NCI-H1436 (cell line): Measurements from ENCODE around the gene EN2.

Experiments
- DNase-seq: peaks from one replicate; lab custom pipeline; 2025; lab: John Stamatoyannopoulos, UW

EN2 gene

DNA sequence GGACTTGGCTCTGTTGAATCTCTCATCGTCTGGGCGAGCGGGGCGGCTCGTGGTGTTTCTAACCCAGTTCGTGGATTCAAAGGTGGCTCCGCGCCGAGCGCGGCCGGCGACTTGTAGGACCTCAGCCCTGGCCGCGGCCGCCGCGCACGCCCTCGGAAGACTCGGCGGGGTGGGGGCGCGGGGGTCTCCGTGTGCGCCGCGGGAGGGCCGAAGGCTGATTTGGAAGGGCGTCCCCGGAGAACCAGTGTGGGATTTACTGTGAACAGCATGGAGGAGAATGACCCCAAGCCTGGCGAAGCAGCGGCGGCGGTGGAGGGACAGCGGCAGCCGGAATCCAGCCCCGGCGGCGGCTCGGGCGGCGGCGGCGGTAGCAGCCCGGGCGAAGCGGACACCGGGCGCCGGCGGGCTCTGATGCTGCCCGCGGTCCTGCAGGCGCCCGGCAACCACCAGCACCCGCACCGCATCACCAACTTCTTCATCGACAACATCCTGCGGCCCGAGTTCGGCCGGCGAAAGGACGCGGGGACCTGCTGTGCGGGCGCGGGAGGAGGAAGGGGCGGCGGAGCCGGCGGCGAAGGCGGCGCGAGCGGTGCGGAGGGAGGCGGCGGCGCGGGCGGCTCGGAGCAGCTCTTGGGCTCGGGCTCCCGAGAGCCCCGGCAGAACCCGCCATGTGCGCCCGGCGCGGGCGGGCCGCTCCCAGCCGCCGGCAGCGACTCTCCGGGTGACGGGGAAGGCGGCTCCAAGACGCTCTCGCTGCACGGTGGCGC is at the start of gene EN2:
Gene EN2 (plus strand): TSS at position 19 of the 767 bp plus-strand sequence. CDS start 249 bp downstream, at position 268.
- no peak for DNase-seq

- DNase-seq, result no peak
Observed at GRCh38 chr7:155408651-155409586, 49.0 kb upstream of the EN2 start.

- DNase-seq, result no peak
Observed at GRCh38 chr7:155409980-155410379, 47.9 kb upstream of the EN2 start.

DNA sequence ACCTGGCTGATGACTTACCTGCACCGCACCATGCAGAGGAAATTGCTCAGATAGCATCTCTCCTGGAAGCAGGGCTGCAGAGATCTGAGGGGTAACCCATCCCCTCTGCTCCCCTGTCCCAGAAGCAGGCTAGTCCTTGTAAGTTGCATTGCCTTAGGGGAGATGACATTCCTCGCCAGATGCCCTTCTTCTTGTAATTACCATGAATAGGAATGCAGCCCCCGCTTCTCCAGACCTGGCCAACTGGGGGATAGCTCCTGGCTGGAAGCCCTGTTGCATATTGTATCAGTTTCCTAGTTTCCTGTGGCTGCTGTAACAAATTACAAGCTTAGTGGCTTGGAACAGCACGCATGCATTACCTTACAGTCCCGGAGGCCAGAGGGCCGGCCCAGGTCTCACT is 47.5 kb upstream of the EN2 start:
- no peak for DNase-seq

- DNase-seq, result no peak
Observed at GRCh38 chr7:155411718-155412415, 46.1 kb upstream of the EN2 start.

GRCh38 chr7:155412416-155413253 is 45.3 kb upstream of the EN2 start:
- DNase-seq, result peak; percentile 32

DNA sequence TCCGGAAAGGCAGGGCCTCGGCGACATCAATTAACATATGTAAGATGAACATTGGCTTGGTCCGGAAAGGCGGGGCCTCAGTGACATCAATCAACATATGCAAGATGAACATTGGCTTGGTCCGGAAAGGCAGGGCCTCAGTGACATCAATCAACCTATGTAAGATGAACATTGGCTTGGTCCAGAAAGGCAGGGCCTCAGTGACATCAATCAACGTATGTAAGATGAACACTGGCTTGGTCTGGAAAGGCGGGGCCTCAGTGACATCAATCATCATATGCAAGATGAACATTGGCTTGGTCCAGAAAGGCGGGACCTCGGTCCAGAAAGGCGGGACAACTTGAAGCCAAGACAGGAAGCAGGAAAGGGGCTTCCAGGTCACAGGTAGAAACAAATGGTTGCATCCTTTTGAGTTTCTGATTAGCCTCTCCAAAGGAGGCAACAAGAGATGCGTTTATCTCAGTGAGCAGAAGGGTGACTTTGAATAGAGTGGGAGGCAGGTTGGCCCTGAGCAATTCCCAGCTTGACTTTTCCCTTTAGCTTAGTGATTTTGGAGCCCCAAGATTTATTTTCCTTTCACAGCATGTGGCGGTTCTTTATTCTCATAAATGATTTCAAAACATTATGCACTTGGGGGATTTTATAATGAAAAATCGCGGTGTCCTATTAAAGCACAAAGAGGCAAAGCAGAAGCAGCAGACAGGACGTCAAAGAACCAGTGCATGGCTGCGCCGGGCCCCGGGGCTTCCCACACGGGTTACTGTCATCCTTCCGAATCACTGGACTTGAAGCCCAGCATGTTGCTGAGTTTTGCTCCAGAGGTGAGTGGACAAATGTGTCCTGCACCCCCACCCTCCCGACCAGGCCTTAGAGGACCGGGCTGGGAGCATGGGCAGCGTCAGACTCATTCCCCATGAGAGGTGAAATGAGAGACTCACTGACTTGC is 43.1 kb upstream of the EN2 start:
- DNase-seq, result no peak

DNA sequence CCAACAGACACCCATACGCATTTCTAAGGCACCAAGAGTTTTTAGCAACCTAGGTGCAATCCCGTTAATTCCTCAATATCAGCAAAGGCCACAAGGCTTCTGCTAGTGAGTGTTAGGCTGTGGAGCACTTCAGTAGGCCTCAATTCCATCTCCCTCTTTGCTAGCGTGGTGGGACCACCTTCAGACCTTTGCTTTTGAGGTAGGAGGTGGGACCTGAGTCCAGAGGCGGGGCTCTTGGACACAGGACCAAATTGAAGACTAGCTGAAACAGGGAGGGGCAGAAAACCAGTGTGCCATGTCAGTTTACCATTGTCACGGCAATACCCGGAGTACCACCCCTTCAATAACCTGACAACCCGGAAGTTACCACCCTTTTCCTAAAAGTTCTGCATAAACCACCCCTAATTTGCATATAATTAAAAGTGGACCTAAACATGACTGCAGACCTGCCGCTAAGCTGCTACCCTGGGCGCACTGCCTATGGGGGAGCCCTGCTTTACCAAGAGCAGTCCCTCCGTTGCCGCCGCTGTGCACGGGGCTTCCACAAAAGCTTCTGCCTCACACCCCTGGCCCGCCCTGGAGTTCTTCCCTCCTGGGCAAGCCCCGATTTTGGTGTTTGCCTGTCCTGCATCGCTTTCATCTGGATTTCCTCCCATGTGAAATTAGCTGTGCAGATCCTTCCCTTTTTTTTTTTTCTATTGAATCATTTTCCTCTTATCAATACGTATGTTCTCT is 41.1 kb upstream of the EN2 start:
- DNase-seq, result no peak

GRCh38 chr7:155418304-155418703 is 39.6 kb upstream of the EN2 start:
- DNase-seq, result no peak

GRCh38 chr7:155418941-155419755 is 38.8 kb upstream of the EN2 start:
- no peak for DNase-seq

DNA sequence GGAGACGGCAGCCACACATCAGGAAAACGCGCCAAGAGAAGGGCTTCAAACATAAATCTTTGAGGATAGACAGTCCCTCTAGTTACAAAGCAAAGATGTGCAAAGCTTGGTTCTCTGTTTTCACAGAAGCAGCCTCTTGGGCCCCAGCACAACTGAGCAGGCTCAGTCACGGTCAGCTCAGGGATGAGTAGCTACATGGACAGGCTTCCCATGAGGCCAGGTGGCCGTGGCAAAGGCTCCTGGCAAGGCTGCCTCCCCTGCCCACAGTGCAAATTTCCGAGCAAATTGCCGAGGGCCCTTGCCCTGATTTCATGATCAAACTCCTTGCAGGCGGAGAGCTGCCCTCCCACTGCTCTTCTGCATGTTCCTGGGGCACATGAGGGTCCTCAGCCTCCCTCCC is 37.8 kb upstream of the EN2 start:
- no peak for DNase-seq

- DNase-seq, result no peak
Observed at GRCh38 chr7:155422151-155422550, 35.8 kb upstream of the EN2 start.

DNA sequence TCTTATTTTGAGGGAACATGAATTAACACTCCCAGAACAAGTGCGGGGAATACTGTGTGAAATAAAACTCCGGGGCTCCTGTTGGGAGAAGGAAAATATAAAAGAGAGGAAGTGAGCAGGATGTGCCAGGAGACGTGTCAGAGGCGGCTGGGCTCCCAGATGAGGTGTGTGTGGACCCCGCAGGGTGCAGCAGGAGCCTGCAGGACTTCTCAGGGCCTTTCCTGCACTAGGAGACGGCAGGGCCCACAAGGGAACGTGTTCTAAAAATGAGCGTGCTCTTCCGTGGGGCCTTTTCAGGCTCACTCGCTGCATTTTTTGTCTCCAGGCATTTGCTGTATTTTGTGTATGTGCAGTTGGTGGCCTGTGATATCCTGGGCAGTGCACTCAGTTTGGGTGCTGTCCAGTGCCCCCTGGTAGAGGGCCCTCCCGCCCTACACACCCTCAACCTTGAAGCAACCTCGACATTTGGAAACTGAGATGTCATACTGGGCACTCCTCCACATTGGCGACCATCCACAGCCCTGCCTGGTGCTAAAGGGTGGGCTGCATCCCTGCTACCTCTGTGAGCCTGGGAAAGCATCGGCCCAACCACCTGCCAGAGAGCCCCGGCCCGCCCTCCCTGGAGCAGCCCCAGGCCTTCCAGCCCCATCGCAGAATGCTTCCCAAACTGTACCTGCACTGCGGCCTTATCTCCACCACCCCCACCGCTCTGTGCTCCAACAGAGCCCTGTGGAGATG is 35.2 kb upstream of the EN2 start:
- DNase-seq, result no peak

DNA sequence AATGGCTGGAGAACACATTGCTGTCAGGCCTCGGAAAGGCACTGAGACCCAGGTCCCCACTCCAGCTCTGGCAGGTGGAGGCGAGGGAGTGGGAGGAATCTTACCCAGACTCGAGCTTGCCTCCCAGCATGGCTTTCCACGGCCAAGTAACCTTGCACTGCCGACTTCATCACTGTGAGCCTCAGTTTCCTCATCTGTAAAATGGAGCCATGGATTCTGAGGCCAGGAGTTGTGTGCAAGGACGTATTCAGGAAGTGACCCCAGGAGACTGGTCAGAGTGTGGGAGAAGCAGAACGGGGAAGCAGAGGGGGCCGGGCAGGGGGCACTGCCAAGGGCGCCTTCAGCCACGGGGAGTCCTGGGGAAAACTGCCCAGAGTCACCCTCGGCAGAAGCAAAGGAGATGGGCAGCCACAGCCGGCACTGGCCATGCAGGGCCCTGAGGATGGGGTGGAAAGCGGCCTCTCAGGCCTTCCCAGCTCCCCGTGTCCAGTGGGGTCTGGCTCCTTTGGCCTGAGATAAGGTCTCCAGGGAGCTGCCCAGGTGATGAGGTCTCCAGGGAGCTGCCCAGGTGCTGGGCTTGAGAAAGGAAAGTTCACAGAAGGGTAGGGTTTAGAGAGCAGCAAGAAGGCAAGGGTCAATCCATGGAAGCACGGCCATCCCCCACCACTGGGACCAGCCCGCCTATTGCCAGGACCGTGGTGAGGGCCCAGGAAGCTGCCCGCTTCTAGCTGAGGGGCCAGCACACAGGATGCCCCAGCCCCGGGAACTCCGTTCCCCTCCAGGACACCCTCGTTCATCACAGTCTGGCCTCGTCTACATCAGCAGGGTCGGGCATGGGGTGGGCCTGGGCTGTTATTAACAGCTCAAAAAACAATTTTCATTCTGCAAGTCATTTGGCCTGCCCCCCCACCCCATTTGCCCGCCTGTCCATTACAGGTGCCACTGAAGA is 34.3 kb upstream of the EN2 start:
- DNase-seq, result no peak

GRCh38 chr7:155424301-155425010 is 33.5 kb upstream of the EN2 start:
- no peak for DNase-seq

DNA sequence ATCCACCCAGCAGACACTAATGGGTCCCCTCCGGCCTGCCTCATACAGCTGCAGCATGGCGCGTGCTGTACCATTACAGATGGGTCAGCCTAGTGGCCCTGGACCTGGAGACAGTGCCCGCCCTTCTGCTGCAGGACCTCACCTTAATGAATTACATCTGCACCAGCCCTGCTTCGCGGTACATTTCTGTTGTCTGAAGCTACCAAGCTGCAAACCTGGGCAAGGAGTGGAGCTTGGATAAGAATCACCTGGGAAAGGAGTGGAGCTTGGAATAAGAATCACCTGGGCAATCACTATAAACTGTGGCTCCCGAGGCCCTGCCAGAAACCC is 33.0 kb upstream of the EN2 start:
- no peak for DNase-seq
